Astrocyte (in vitro differentiated cells and primary cell): ENCODE results near the gene CIAO3. TPM values are rescaled to one million over a fixed set of nuclear protein-coding genes. Genes with fewer than 3 reads are reported as not detected.

Experiments used
- DNase-seq: peaks from one replicate; pipeline ENCODE4 v3.0.0-alpha.2; 2010; ENCODE audit warnings: low read depth
- FAIRE-seq: peaks from 2 replicates; lab custom pipeline; 2011; peaks lifted over from hg19 to GRCh38; lab: Jason Lieb, UNC
- H2AFZ ChIP-seq: 2 replicates; pipeline ENCODE4 v1.6.0; 2012; ENCODE audit warnings: low read depth, low read length, inconsistent platforms
- H3K27ac ChIP-seq: 2 replicates; pipeline ENCODE4 v1.5.1; 2011; ENCODE audit warnings: low read depth, low read length, inconsistent platforms
- H3K27me3 ChIP-seq: 2 replicates; pipeline ENCODE4 v1.6.0; 2011; ENCODE audit warnings: low read length, inconsistent platforms; ENCODE audit not compliant: insufficient read depth
- H3K36me3 ChIP-seq: 2 replicates; pipeline ENCODE4 v1.5.1; 2011; ENCODE audit warnings: low read length, inconsistent platforms; ENCODE audit not compliant: insufficient read depth
- H3K4me1 ChIP-seq: 2 replicates; pipeline ENCODE4 v1.5.1; 2011; ENCODE audit warnings: low read length, inconsistent platforms; ENCODE audit not compliant: insufficient read depth
- H3K4me2 ChIP-seq: 2 replicates; pipeline ENCODE4 v1.6.0; 2012; ENCODE audit warnings: low read length, inconsistent platforms
- H3K4me3 ChIP-seq: 2 replicates; pipeline ENCODE4 v1.5.1; 2011; ENCODE audit warnings: low read depth, mild to moderate bottlenecking, low read length, inconsistent platforms; ENCODE audit not compliant: insufficient read depth
- H3K79me2 ChIP-seq: 2 replicates; pipeline ENCODE4 v1.6.0; 2012; ENCODE audit warnings: mild to moderate bottlenecking, low read length, inconsistent platforms; ENCODE audit not compliant: insufficient read depth
- H3K9ac ChIP-seq: 2 replicates; pipeline ENCODE4 v1.6.0; 2012; ENCODE audit warnings: mild to moderate bottlenecking, low read length, inconsistent platforms
- H3K9me3 ChIP-seq: 2 replicates; pipeline ENCODE4 v1.5.1; 2012; ENCODE audit warnings: low read depth, mild to moderate bottlenecking, low read length, inconsistent platforms; ENCODE audit not compliant: insufficient read depth
- H4K20me1 ChIP-seq: 2 replicates; pipeline ENCODE4 v1.6.0; 2012; ENCODE audit warnings: low read length, inconsistent platforms; ENCODE audit not compliant: insufficient read depth
- H3K27ac Mint-ChIP-seq: one replicate; pipeline ENCODE4 v1.8.0; 2021; ENCODE audit warnings: mild to moderate bottlenecking, mixed read lengths; ENCODE audit not compliant: unreplicated experiment
- H3K27me3 Mint-ChIP-seq: one replicate; pipeline ENCODE4 v1.8.0; 2021; ENCODE audit warnings: low read depth, mixed read lengths; ENCODE audit not compliant: unreplicated experiment
- H3K36me3 Mint-ChIP-seq: one replicate; pipeline ENCODE4 v1.8.0; 2021; ENCODE audit warnings: low read depth, mixed read lengths; ENCODE audit not compliant: unreplicated experiment
- H3K4me1 Mint-ChIP-seq: one replicate; pipeline ENCODE4 v1.8.0; 2021; ENCODE audit warnings: low read depth, mixed read lengths; ENCODE audit not compliant: unreplicated experiment
- H3K4me3 Mint-ChIP-seq: one replicate; pipeline ENCODE4 v1.8.0; 2021; ENCODE audit warnings: mild to moderate bottlenecking, moderate library complexity, mixed read lengths; ENCODE audit not compliant: unreplicated experiment
- H3K9me3 Mint-ChIP-seq: one replicate; pipeline ENCODE4 v1.8.0; 2021; ENCODE audit warnings: mild to moderate bottlenecking, mixed read lengths; ENCODE audit not compliant: unreplicated experiment
- CTCF ChIP-seq: IDR thresholded peaks from 2 replicates; pipeline ENCODE4 v1.5.1; 2011; ENCODE audit warnings: low read depth, mild to moderate bottlenecking, inconsistent platforms, low read length, moderate library complexity; ENCODE audit not compliant: insufficient read depth
- EZH2 ChIP-seq: IDR thresholded peaks from 2 replicates; pipeline ENCODE4 v1.6.1; 2012; ENCODE audit warnings: mild to moderate bottlenecking, low read length, inconsistent platforms; ENCODE audit not compliant: insufficient read depth
- total RNA-seq: library from RNA; stranded (reverse); gene quantifications from 2 replicates; pipeline ENCODE4 v1.2.1, GENCODE V29; 2021

CIAO3 gene
- total RNA-seq, 1 donor from 2014 or later, result 19.6 TPM

- no peaks in the 10 kb centered on the region for H3K36me3 ChIP-seq
- no peak for FAIRE-seq
- H3K27ac ChIP-seq, result no peak overlapping the region
- H2AFZ ChIP-seq, result no peak overlapping the region
- H3K4me3 ChIP-seq, result no peak overlapping the region
- no peaks in the 10 kb centered on the region for H3K4me1 Mint-ChIP-seq
- H3K4me2 ChIP-seq, result no peak overlapping the region
- no peak overlapping the region for H3K4me3 Mint-ChIP-seq
- TF ChIP-seq EZH2 (no peak), CTCF (no peak)
- H3K36me3 Mint-ChIP-seq, result no peaks in the 10 kb centered on the region
- H3K27me3 Mint-ChIP-seq, result peaks cover 6% of the 10 kb centered on the region
- H4K20me1 ChIP-seq, result no peaks in the 10 kb centered on the region
- H3K9ac ChIP-seq, result no peak overlapping the region
- H3K9me3 Mint-ChIP-seq, result no peaks in the 10 kb centered on the region
- H3K4me1 ChIP-seq, result no peaks in the 10 kb centered on the region
- no peaks in the 10 kb centered on the region for H3K27me3 ChIP-seq
- DNase-seq, result no peak
- no peaks in the 10 kb centered on the region for H3K79me2 ChIP-seq
- H3K9me3 ChIP-seq, result no peaks in the 10 kb centered on the region
- H3K27ac Mint-ChIP-seq, result no peak overlapping the region
Measured at GRCh38 chr16:769934-770333, 29.1 kb upstream of the CIAO3 start.

GRCh38 chr16:769184-769784, 28.5 kb upstream of the CIAO3 start:
- H3K27ac ChIP-seq, result no peak overlapping the region
- Mint-ChIP-seq H3K36me3 (no peaks in the 10 kb centered on the region), H3K9me3 (no peaks in the 10 kb centered on the region), H3K27me3 (peaks cover 6% of the 10 kb centered on the region), H3K4me1 (no peaks in the 10 kb centered on the region), H3K4me3 (no peak overlapping the region), H3K27ac (no peak overlapping the region)
- no peaks in the 10 kb centered on the region for H3K27me3 ChIP-seq
- H4K20me1 ChIP-seq, result no peaks in the 10 kb centered on the region
- FAIRE-seq (no peak), DNase-seq (no peak)
- H2AFZ ChIP-seq, result no peak overlapping the region
- H3K4me1 ChIP-seq, result no peaks in the 10 kb centered on the region
- H3K9me3 ChIP-seq, result no peaks in the 10 kb centered on the region
- H3K36me3 ChIP-seq, result no peaks in the 10 kb centered on the region
- H3K79me2 ChIP-seq, result no peaks in the 10 kb centered on the region
- no peak overlapping the region for H3K4me2 ChIP-seq
- H3K4me3 ChIP-seq, result no peak overlapping the region
- no peak for TF ChIP-seq CTCF
- TF ChIP-seq EZH2, result no peak
- no peak overlapping the region for H3K9ac ChIP-seq

GRCh38 chr16:768428-768827, 27.6 kb upstream of the CIAO3 start:
- Histone ChIP-seq H3K4me3 (no peak overlapping the region), H2AFZ (no peak overlapping the region), H3K27me3 (no peaks in the 10 kb centered on the region), H3K9me3 (no peaks in the 10 kb centered on the region), H3K36me3 (no peaks in the 10 kb centered on the region), H3K4me2 (no peak overlapping the region), H3K4me1 (no peaks in the 10 kb centered on the region), H3K27ac (no peak overlapping the region), H4K20me1 (no peaks in the 10 kb centered on the region), H3K9ac (no peak overlapping the region), H3K79me2 (no peaks in the 10 kb centered on the region)
- H3K4me3 Mint-ChIP-seq, result no peak overlapping the region
- no peak overlapping the region for H3K27ac Mint-ChIP-seq
- no peaks in the 10 kb centered on the region for H3K36me3 Mint-ChIP-seq
- TF ChIP-seq EZH2 (no peak), CTCF (no peak)
- H3K27me3 Mint-ChIP-seq, result peaks cover 6% of the 10 kb centered on the region
- DNase-seq, result no peak
- no peak for FAIRE-seq
- no peaks in the 10 kb centered on the region for H3K4me1 Mint-ChIP-seq
- H3K9me3 Mint-ChIP-seq, result no peaks in the 10 kb centered on the region
